Retinal pigment epithelial cell (primary cell): ENCODE results near the gene KIAA0513.

Experiments
- DNase-seq: peaks from one replicate; pipeline ENCODE4 v3.0.0-alpha.2; 2010; ENCODE audit warnings: low read depth
- H3K4me3 ChIP-seq: 2 replicates; pipeline ENCODE4 v1.5.1; 2011; ENCODE audit warnings: mild to moderate bottlenecking, low read length, control low read depth, moderate library complexity
- CTCF ChIP-seq: conservative IDR thresholded peaks from 2 replicates; pipeline ENCODE4 v1.5.1; 2011; ENCODE audit warnings: low read depth, low read length, control low read depth, inconsistent platforms

KIAA0513 gene

DNA sequence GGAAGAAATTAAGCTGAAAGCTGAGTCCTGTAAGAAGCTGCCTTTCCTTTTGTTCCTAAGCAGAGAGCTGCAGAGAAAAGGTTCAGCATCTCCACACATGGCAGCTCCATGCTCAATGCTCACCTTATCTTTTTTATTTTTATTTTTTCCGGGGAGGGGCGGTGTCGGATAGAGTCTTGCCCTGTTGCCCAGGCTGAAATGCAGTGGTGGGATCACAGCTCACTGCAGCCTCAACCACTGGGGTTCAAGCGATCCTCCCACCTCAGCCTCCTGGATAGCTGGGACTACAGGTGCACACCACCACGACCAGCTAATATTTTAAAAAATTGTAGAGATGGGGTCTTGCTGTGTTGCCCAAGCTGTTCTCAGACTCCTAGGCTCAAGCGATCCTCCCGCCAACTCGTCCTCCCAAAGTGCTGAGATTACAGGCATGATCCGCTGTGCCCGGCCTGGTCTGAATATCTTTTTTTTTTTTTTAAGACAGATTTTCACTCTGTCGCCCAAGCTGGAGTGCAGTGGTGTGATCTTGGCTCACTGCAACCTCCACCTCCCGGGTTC is 112.9 kb downstream of the KIAA0513 start:
- no peak for TF ChIP-seq CTCF
- DNase-seq: no peak
- H3K4me3 ChIP-seq: no peak overlapping the region

- H3K4me3 ChIP-seq: no peak overlapping the region
- no peak for TF ChIP-seq CTCF
- DNase-seq: no peak
Measured at GRCh38 chr16:85141491-85142128, 114.0 kb downstream of the KIAA0513 start.

DNA sequence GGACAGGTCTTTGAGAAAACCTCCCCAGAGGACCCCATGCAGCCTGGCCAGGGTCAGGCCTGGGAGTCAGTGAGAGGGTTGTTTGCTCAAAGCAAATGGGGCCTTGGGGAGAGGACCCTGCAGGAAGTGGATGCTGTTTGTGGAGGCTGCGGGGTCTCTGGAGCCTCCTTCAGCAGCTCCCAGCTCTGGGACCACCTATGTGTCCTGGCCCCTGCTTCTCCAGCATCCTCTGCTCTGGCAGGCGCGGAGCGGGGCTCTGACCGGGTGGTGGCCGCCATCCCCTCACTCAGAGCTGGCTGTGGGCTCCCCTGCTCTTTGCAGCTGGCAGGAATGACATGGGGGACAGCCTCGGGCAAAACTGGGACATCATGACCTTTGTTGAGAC is 114.5 kb downstream of the KIAA0513 start:
- no peak for TF ChIP-seq CTCF
- H3K4me3 ChIP-seq: no peak overlapping the region
- no peak for DNase-seq

- no peak overlapping the region for H3K4me3 ChIP-seq
- TF ChIP-seq CTCF: no peak
- no peak for DNase-seq
Measured at GRCh38 chr16:85142771-85143211, 115.2 kb downstream of the KIAA0513 start.
